Measurements from ENCODE around the gene VILL.
"Not testable (repeated sequence)": the region's sequence is repeated elsewhere in the genome, so short reads cannot be mapped to it uniquely, and the experiment has no call there.

The VILL gene

DNA sequence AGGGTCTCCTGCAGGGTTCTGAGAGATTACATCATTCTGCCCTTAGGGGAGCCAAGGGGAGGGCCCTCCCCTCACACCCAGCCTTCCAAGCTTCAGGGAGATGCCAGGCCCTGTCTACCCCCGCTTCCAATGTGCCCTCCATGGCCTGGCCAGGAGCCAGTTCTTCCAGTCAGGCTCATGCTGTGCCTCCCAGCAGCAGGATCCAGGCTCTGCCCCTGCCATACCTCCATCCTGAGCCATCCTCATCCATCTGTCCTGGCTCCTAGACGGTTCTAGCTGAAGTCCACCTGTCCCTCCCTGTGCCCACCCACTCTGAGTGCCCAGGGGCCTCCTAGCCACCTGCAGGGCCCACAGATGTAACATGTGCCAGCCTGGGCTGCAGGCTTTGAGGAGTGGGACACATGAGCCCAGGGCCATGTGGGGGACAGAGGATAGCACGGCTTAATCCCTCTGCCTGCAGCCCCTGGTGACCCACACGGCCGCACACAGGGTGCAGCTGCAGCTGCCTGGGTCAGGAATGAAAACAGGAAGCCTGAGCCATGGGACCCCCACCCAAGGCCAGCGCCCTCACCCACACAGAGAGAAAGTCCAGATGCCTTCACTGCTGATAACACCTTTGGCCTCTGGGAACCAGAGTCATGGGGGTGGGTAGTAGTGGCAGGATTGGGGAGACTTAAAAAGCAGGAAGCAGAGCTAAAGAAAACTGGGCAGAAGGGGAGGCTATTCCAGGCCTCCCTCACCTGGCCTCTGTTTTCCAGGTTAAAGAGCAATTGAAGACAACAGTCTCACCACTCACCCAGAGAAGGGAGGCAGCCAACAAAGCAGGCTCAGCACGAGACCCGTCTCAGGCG is 27.1 kb downstream of the VILL start:
- DNase-seq (ENCODE audit: low read depth) = no peak

DNA sequence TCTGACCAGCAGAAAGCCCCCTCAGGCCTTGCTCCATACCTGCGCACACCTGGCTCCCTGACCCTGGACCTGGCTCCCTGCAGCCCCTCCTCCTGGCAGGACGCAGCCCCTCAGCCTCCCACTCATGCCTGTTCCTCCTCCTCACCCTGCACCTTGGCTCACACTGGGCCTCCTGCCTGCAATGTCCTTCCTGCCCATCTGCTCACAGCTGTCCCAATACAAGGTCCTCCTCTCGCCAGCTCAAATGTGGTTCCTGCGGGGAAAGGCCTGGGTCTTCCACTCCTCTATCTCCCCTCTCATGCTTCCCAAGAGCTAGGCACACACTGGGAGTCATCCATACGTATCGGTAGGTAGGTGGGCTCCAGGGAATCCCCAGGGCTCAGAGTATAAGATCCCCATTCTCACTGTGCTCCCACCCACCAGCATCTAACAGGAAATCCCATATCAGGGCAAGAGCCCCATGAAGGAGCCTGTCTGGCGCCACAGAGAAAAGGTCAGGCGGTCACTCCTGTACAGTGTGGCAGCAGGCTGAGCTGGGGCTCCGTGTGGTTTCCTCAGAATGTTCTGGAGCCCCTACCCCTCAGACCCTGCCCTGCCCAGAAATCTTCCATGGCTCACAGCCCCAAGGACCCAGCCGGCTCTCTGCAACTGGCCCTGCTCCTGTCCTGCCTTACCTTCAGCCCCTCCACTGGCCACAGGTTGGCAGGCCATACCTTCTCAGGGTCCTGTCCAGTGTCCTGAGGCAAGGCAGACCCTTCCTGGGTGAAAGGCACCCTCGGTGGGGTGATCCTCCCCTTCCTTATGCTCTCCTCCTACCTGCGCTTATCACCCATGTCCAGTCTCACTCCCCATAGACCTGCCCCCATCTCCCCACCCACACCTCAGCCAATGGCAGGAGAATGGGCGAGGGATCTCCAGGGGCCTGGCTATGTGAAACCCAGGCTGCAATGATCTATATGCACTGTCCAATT is 28.0 kb downstream of the VILL start:
- no peak for DNase-seq (ENCODE audit: low read depth)

DNA sequence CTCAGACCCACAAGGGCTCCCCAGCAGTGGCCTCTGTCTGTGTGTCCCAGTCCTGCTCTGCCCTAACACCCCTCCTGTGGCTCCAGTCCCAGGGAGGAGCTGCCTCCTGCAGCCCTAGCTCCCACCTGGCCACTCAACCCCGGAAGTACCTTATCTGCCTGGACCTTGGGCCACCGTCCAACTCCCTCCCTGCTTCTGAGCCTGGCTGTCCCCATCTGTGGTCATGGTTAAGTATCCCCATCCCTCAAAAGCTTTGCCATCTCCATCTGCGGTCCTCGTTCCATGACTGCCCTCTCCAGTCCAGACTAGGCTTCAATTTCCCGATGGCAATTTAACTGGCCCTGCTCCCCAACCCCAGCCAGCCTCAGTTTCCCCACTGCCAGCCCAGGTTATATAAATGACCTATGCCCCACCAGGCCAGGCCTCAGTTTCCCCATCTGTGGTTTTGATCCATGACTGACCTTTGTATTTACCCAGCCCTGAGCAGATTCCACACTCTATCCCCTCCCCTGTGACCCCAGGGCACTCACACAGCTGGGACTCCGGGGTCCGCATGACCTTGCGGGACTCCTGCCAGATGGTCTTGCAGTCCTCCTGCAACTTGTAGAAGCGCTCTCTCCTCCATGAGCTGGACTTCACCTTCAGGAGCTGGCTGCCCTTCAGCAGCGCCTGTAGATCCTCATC is 29.2 kb downstream of the VILL start:
- DNase-seq (ENCODE audit: low read depth) = no peak

DNA sequence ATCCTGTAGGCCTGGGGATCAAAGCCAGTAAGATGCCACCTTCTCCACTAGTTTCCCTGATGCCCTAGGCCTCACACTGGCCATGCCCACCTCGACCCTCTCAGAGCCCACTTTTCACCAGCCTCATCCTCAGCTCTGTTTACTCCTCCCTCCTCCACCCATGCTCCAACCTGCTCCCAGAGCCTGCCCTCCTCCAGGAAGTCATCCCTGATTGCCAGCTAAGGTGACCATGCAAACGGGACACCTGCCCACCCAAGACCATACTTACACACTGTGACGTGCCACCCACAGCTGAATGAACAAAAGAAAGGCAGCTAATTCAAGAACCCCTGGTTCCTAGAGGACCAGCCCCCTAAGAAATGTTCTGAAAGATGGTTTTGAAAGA is 29.7 kb downstream of the VILL start:
- DNase-seq (ENCODE audit: low read depth) = no peak

DNA sequence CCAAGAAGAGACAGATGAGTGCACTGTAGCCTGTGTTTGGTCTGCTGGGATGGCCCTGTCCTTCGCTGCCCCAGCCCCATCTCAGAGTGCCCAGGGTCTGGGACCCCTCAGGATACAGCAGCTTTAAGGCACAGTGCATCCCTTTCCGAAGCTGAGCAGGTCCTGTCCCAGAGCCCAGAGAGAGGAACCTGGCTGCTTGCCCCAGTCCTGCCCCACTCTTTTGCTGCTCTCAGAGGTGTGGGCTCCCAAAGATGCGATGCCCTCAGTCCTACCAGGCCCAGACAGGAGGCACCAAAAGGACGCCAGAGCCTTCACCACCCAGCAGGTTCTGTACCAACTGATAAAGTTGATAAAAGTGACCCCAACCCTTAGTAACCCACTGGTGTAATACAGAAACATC is 30.6 kb downstream of the VILL start:
- DNase-seq (ENCODE audit: low read depth) = no peak

DNA sequence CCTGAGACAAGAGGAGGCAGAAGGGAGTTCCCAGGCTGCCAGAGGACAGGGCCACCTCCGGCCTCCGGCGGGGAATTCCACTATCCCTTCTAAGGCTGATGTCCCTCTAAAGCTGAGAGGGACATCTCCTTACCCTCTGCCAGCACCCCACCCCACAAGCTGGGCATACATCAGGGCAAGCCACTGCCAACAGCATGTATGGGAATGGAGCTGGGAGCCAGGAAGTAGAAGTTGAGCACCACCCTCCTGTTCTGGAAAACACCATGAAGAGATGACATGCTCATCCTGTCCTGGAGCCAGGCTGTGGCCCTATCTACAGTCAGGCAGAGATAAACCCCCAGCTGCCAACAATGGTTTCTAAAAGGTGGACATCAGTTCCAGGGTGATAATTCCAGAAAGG is 31.7 kb downstream of the VILL start:
- no peak for DNase-seq (ENCODE audit: low read depth)

DNA sequence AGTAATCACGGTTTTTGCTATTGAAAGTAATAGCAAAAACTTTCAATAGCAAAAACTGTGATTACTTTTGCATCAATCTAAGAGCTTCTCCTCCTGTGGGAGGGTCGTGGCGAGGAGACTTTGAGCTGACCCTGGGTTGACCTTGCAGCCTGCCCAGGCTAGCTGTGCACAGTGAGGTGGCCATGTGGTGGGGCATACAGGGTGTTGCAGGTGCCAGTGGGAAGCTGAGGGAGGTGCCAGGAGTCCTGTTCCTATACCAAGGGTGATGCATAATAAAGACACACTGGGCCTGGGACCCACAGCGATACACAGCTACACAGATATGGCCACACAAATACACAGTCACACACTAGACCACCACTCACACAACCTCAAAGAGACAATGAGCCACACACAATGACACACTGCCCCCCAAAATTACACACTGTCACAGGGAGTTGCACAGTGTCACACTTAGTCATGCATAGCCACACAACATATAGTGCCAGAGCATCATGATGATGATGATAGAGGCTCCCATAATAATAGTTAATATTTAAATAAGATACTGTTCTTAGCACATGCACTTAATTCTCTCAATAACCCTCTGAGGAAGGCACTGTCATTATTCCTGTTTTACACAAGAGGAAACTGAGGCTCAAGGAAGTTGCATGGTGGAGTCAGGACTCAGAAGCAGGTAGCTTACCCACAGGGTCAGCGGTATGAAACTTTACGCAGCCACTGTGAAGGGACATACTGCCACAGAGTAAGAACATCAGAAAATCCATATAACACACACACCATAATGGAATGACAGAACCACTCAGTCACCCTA is 32.5 kb downstream of the VILL start:
- DNase-seq (ENCODE audit: low read depth) = no peak

DNA sequence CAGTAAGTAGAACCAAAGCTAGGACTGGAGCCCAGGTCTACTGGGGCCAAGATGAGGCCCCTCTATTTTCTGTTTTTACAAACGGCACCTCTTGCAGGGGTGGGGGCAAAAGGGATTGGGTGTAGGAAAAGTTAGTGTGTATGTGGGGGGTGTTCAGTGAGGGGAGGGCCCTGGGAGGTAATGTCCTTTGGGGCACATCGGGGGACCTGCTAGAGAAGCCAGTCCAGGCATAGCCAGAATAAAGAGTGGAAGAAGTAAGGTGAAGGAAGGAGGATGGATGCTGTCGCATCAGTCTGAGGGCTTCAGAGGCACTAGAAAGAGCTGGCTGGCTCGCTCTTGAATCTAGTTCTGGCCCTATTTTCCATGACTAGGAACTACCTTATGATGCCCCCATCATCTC is 36.3 kb downstream of the VILL start:
- DNase-seq (ENCODE audit: low read depth) = no peak

DNA sequence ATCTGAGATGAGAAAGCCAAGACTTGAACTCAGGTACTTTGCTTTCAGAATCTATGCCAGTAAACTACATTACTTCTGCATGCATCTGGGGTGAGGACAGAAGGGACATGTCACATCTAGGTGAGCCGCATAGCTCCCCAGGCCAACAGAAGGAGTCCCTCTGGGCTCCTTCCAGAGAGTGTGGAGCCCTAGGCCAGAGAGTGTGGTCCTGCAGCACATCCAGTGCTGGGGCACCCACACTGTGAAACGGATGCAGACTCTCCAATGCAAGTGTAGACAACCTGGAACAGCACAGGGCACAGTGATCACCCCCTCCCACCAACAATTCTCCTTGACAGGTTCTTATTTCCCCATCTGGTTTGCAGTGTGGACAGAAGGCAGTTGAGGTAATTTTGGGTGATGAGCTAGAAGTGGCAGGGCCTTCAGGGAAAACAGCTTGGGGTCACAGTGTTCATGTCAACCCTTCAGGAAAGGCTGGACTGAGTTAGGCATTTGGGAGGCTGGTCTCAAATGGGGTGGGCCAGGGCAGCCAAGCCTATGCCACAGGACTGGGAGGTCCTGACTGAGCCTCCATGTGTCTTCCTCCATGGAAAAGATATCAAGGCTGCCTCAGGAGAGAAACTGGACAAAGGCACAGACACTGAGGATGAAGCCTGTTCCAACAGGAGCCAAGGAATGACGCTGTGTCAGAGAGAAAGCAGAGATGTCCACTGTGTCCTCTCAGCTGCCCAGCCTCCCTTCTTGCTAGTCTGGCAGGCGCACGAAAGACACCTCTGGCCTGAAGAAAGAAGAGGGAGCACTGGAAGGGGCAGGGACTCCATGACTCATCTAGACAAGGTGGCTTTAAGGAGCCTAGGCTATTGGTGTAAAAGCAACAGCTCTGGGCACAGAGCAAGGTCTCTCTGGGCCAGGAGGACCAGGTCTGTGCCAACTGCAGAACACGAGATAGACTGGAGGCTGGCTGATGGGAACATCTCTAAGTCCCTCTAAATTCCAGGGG is 37.2 kb downstream of the VILL start:
- no peak for DNase-seq (ENCODE audit: low read depth)

DNA sequence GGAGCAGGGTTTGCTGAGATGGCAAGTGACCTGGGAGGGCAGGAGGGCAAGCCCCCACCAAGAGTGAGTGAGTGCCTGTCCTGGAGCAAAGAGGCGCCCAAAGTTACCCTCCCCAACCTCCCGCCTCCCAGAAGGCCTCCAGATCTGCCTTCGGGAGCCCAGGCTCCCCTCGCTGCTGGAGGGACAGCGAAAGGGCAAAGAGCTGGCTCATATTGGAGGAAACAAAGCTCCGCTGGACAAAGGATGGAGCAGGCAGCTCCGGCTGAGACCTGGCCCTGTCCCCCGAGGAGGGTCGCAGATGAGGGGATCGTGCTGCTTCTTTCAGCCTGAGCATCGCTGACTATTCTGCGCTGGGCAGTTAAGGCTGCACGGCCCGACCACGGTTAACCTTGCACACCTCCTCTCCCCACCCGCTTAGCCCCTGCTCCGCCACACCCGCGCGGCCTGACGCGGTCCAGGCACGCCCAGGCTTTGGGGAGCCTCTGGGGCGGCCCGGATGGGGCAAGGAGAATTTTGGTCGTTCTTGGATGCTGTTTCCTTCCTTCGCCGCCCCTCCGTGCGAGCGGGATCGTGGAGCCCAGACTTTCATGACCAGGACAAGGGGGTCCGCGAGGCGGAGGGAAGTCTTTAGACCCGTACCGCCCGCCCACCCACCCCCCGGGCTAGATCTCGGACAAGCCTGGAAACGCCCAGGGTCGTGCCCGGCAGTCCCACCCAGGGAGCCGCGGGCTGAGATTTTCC is 38.2 kb downstream of the VILL start:
- no peak for DNase-seq (ENCODE audit: low read depth)

DNA sequence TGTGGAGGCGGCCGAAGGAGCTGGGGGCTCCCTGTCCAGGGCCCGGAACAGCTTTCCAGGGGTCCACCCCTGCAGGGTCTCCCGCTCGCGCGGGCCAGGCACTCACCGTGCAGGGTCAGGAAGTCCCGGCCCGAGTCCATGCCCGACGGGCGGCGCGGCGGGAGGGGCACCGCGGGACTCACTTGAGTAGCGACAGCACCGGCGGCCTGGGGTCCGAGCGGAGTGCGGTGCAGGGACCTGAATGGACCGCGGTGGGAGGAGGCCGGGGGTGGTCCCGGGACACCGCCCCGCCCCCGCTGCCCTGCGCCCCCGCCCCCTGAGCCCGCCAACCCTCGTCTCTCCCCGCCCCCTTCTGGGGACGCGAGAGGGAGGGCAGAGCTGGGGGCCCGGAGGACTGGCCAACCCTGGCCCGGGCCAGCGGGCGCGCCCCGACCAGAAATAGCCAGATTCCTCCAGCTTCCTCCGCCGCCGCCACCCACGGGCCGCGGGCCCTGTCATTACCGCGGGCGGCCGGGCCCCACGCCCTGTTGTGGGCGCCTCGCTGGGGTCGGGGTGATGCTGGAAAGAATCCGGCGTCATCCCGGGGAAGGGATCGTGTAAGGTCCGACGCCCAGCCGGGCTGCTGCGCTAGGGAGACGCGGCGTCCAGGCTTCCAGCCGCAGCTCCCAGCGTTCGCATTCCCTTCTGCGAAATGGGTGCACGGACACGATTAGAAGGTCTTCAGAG is 39.0 kb downstream of the VILL start, which contains the start of gene PLCD1:
Gene PLCD1, minus strand, starts transcription at position 243 of the 726 bp plus-strand sequence. Its CDS starts 103 bp downstream, at position 140.
- no peak for DNase-seq (ENCODE audit: low read depth)

DNA sequence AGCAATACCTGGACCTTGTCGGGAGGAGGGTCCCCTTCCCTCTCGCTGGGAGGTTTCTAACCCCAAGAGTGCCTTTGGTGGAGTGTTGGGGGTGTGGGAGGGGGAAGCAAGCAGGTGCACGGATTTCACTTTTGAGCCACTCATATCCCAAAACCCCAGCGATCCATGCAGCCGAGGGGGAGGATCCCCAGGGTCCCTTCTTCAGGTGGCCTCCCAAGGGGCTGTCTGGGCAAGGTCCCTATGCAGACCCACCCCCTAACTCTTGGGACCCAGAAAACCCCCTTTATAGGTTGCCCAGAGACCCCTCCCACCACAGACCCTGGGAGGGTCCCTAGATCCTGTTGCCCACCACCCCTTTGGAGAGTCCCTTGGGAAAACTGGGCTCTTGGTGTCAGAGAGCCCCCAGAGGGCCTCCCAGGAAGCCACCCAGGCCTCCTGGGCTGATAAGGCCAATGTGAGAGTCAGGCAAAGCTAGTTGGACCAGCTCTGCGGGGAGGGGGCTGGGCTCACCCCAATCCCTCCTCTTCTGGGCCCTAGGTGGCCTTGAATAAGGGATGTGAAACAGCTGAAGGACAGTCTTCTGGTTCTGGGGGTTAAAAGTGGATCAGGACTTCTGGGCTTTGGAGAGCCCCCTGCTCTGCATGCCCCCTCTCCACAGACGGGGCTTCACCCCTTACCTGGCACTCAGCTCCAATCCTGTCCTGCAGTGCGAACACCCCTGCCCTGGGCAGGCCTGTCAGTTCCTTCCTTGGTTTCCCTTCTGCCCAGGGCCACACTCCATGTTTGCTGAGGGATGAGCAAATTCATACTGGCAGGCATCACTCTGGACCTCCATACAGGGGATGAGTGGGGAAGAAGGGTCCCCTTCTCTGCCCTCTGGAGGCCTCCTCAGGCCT is 39.8 kb downstream of the VILL start:
- DNase-seq (ENCODE audit: low read depth) = no peak

DNA sequence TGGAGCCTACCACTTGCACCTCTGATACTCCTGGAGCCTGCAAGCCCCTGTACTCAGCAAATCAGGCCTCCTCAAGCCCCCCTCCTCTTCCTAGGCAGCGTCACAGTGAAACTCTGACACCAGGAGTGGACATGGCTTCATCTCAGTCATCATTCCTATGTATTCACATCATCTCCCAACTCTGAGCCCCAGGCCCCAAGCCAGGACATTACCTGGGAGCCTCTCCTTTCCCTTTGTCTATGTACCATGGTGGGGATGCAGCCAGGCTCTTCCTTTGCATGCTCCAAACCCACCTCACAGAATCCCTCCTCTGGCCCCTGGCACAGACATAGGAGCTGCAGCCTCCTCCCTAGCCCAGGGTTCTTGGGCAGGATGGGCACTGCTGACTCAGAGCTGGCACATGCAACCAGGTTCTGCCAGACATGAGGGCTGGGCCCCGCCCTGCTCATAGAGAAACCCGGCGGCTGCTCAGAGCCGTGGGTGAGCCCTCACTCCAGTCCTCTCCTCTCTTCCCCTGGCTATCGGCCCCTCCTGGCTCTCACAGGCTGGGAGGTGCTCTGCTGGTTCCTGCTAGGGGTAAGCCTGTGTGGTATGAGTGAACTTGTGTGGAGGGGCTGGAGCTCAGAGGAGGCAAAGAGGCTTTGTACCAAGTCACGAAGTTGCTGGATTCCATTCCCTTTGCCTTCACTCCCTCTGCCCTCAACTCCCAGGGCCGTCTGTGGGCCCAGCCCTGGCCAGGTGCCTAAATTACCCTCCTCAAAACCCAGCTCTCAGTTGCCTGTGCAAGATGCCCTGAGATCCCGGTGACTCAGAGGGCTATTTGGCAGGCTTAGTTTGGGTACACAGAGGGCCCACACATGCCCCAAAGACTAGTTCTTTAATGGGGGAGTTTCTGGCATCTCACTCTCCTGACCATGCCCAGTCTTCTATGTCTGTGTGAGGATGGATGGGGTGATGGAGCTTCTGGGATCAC is 40.7 kb downstream of the VILL start:
- DNase-seq (ENCODE audit: low read depth) = no peak

DNA sequence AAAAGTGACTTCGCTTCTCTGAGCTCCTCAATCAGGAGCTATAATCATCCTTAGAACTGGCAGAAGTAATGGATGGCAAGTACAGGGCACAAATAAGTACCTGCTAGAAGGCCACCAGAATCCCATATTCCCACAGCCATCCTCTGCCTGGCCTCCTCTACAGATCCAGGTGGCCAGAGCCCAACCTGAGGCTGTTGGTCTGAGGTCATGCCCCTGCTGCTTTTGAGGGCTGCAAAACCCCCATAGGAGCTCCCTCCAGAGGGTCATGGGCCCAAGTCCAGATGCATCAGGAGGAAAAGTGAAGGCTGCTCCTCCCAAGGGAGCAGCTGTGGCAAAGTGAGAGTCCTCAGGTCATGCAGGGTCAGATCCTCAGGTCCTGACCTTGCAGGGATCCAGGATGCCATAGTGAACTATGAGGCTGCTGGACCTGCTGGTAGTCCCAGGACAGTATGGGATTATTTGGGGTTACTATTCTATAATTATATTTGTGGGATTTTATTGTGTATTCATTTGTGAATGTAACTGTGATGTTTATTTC is 41.8 kb downstream of the VILL start:
- no peak for DNase-seq (ENCODE audit: low read depth)

DNA sequence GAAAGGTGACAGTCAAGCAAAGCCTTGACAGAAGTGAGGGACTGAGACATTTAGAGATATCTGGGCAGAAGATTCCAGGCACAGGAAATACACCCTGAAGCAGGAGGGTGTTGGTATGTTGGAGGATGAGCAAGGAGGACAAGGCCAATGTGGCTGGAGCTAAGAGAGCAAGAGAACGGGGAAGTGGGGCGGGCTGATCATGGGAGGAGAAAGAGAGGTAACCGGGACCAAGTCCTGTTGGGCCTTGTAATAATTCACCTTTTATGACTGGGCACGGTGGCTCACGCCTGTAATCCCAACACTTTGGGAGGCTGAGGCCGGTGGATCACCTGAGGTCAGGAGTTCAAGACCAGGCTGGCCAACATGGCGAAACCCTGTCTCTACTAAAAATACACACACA is 43.0 kb downstream of the VILL start:
- not testable (repeated sequence) for DNase-seq (ENCODE audit: low read depth)

DNA sequence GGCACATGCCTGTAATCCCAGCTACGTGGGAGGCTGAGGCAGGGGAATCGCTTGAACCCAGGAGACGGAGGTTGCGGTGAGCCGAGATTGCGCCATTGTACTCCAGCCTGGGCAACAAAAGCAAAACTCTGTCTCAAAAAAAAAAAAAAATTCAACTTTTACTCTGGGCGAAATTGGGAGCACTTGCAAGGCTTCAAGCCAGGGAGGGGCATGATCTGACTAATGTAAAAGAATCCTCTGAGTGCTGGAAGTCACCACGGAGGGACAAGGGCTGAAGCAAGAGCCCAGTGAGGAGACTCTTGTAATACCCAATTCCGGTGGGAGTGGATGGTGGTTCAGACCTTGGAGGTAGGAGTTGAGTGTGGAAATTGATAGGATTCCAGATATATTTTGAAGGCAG is 43.7 kb downstream of the VILL start:
- DNase-seq (ENCODE audit: low read depth) = not testable (repeated sequence)

Measured in activated gamma-delta T cell treated with anti-CD3 and anti-CD28 coated beads, Interleukin-2, amount 50 U/mL, for 16 hours (primary cell).